ENCODE measurements around the gene TNFRSF18. TPM values are rescaled to one million over a fixed set of nuclear protein-coding genes. Genes with fewer than 3 reads are reported as not detected.
"Not testable (repeated sequence)": the region's sequence is repeated elsewhere in the genome, so short reads cannot be mapped to it uniquely, and the experiment has no call there.

Gene TNFRSF18, protein sequence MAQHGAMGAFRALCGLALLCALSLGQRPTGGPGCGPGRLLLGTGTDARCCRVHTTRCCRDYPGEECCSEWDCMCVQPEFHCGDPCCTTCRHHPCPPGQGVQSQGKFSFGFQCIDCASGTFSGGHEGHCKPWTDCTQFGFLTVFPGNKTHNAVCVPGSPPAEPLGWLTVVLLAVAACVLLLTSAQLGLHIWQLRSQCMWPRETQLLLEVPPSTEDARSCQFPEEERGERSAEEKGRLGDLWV
- 0.45 TPM for polyA plus RNA-seq (2013, experiment 1 of 2)
- polyA plus RNA-seq (2013, experiment 2 of 2) = not detected

DNA sequence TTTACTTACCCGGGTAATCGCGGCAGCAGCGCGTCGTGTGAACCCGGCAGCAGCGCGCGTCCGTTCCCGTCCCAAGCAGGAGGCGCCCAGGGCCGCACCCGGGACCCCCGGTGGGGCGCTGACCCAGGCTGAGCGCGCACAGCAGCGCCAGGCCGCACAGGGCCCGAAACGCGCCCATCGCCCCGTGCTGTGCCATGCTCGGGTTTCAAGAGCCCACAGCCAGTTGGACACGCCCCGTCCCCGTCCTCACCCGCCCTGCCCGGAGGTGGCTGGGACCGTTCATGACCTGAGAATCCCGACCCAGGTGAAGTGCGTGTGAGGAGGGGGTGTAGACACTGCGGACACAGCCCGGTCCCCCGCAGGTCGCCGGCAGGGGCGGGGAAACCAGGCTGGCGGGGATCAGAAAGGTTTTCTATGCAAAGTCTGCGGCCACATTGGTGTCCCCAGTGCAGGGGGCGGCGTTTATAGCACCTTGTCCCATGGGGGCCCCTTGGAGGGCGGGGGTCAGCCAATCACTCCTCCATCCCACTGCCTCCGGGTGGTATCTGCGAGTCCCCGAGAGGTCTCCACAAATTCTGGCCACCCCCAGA, at the start of gene TNFRSF18:
TNFRSF18 (minus strand) TSS at position 217 of the 590 bp plus-strand sequence; CDS start at position 196, 21 bp downstream.
- no peak within 1 kb of the TSS for H3K27ac ChIP-seq (ENCODE audit: low read depth, low read length)
- WGBS = 11% methylated on average over 49 of the region's 49 CpGs
- peak within 1 kb of the TSS; percentile 32 for H3K4me3 ChIP-seq (ENCODE audit: low read length)

DNA sequence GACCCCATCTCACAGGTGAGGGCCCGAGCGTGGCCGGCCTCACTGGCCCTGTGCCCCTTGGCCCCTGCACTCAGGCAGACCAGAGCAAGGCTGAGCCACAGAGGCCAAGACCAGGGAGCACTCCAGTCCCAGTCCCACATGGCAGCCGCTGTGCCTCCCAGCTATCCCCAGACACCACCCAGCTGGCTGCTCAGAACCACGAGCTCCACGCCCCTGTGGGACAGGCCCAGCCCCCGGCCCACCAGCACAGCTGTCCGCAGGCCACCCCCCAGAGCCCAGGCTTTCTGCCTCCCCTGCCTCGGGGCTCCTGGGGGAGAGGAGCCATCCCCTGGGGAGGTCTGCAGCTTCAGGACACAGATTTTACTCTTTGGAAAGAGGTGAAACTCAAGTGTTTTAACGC, 49.2 kb upstream of the TNFRSF18 start:
- WGBS = 90% methylated on average over 10 of the region's 10 CpGs

More for the DNA sequence above, at the start of gene TNFRSF18:
- H3K9ac ChIP-seq (ENCODE audit: low read depth, low read length) = no peak within 1 kb of the TSS
- H3K36me3 ChIP-seq (ENCODE audit: insufficient read depth, low read length) = no peaks in the 10 kb centered on the region
- no peaks in the 10 kb centered on the region for H3K9me3 ChIP-seq (ENCODE audit: insufficient read depth, low read depth, low read length)
- H3K4me1 ChIP-seq (ENCODE audit: insufficient read depth, low read length) = no peaks in the 10 kb centered on the region; the same call in 1 of the 2 replicates
- H3K27me3 ChIP-seq (ENCODE audit: insufficient read depth, low read length) = peaks cover 36% of the 10 kb centered on the region

DNA sequence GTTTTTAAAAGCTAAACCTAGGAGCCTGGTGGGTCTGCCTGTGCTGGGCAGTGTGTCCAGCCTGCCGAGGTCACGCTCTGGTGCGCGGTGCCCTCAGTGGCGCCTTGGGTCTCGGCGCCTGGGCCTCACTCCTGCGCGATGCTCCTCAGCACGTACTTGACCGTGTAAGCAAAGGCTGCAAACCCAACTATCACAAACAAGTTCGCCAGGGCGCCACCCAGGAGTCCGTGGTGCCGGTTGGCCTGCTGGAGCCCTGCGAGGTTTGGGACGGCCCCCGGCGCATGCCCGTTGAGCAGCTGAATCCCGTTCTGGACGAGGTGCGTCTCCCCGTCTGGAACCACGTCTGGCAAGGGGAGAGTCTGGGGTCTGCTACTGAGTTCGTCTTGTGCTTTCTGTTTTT, 48.7 kb upstream of the TNFRSF18 start:
- WGBS = 97% methylated on average over 26 of the region's 26 CpGs
- no peak overlapping the region for H3K4me3 ChIP-seq (ENCODE audit: low read length)
- no peak overlapping the region for H3K27ac ChIP-seq (ENCODE audit: low read depth, low read length)
- H3K9me3 ChIP-seq (ENCODE audit: insufficient read depth, low read depth, low read length) = no peaks in the 10 kb centered on the region
- H3K4me1 ChIP-seq (ENCODE audit: insufficient read depth, low read length) = peaks cover 6% of the 10 kb centered on the region; the same call in 1 of the 2 replicates
- H3K36me3 ChIP-seq (ENCODE audit: insufficient read depth, low read length) = peaks cover 55% of the 10 kb centered on the region
- no peaks in the 10 kb centered on the region for H3K27me3 ChIP-seq (ENCODE audit: insufficient read depth, low read length)
- H3K9ac ChIP-seq (ENCODE audit: low read depth, low read length) = no peak overlapping the region

More for the DNA sequence above, 49.2 kb upstream of the TNFRSF18 start:
- Histone ChIP-seq H3K9ac (ENCODE audit: low read depth, low read length) (no peak overlapping the region), H3K9me3 (ENCODE audit: insufficient read depth, low read depth, low read length) (no peaks in the 10 kb centered on the region), H3K4me1 (ENCODE audit: insufficient read depth, low read length) (peaks cover 6% of the 10 kb centered on the region; the same call in 1 of the 2 replicates), H3K36me3 (ENCODE audit: insufficient read depth, low read length) (peaks cover 60% of the 10 kb centered on the region), H3K27ac (ENCODE audit: low read depth, low read length) (no peak overlapping the region), H3K4me3 (ENCODE audit: low read length) (no peak overlapping the region), H3K27me3 (ENCODE audit: insufficient read depth, low read length) (no peaks in the 10 kb centered on the region)

DNA sequence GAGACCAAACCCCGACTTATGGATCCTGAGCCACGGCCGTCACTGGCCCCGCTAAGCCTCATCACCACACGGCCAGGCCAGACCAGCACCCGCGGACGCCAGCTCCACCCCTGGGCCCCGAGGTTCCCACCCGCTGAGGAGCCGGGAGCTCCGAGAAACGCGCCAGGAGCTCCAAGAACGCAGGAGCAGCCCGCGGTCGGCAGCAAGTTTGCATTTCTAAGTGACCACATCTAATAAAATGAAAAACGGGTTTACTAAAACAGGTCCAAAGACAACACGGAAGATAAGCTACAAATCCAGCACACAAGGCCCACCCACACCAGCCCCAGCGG, 48.2 kb upstream of the TNFRSF18 start:
- no peak overlapping the region for H3K27ac ChIP-seq (ENCODE audit: low read depth, low read length)
- H3K36me3 ChIP-seq (ENCODE audit: insufficient read depth, low read length) = peaks cover 51% of the 10 kb centered on the region
- H3K9me3 ChIP-seq (ENCODE audit: insufficient read depth, low read depth, low read length) = no peaks in the 10 kb centered on the region
- 94% methylated on average over 21 of the region's 21 CpGs for WGBS
- peaks cover 6% of the 10 kb centered on the region; the same call in 1 of the 2 replicates for H3K4me1 ChIP-seq (ENCODE audit: insufficient read depth, low read length)
- H3K27me3 ChIP-seq (ENCODE audit: insufficient read depth, low read length) = no peaks in the 10 kb centered on the region
- no peak overlapping the region for H3K9ac ChIP-seq (ENCODE audit: low read depth, low read length)
- no peak overlapping the region for H3K4me3 ChIP-seq (ENCODE audit: low read length)

DNA sequence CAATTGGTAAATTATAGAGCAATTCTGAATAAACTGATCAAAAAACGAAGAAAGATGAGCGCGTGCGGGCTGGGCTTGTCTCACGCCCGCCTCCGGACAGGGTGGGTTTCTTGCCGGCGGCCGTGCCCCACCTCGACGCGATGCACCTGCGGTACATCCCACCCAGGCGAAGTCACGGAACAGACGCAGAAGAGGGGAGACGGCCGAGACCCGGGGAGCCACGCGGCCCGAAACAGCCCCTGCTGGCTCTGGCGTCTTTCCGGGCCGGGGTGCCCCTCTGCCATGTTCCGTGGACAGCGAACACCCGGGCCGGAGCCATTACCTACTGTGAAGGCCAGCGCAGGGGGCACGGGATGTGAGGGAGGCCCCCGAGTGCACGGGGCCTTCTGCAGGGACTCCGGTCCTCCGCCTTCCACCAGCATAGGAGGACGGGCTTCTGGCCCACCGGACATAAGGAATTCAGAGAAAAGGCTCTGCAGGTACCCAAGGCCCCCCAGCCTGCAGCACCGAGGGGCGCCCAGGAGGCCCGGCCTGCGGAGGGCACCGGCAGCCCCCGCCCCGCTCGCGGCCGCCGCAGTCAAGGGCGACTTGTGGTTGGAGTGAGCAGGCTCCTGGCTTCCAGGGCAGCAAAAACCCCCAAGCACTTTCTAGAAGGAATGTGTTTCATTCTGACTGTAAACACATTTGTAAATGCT, 47.7 kb upstream of the TNFRSF18 start:
- Histone ChIP-seq H3K4me3 (ENCODE audit: low read length) (no peak overlapping the region), H3K4me1 (ENCODE audit: insufficient read depth, low read length) (peaks cover 6% of the 10 kb centered on the region; the same call in 1 of the 2 replicates), H3K27ac (ENCODE audit: low read depth, low read length) (no peak overlapping the region), H3K9ac (ENCODE audit: low read depth, low read length) (no peak overlapping the region), H3K9me3 (ENCODE audit: insufficient read depth, low read depth, low read length) (no peaks in the 10 kb centered on the region), H3K36me3 (ENCODE audit: insufficient read depth, low read length) (peaks cover 48% of the 10 kb centered on the region), H3K27me3 (ENCODE audit: insufficient read depth, low read length) (no peaks in the 10 kb centered on the region)
- WGBS = 97% methylated on average over 50 of the region's 50 CpGs

DNA sequence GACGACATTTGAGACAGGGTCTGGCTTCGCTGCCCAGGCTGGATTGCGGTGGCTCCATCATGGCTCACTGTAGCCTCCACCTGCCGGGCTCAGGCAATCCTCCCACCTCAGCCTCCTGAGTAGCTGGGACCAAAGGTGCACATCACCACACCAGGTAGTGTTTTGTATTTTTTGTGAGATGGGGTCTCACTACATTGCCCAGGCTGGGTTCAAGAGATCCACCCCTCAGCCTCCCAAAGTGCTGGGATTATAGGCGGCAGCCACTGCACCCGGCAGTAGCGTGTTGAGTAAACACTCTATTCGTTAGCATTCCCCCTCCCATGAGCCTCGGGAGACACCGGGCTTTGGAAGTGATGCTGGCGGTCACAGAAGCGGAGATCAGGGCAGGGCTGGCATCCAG, 46.9 kb upstream of the TNFRSF18 start:
- peaks cover 6% of the 10 kb centered on the region; the same call in 1 of the 2 replicates for H3K4me1 ChIP-seq (ENCODE audit: insufficient read depth, low read length)
- peaks cover 44% of the 10 kb centered on the region for H3K36me3 ChIP-seq (ENCODE audit: insufficient read depth, low read length)
- H3K9ac ChIP-seq (ENCODE audit: low read depth, low read length) = no peak overlapping the region
- no peak overlapping the region for H3K4me3 ChIP-seq (ENCODE audit: low read length)
- WGBS = 95% methylated on average over 12 of the region's 12 CpGs
- no peaks in the 10 kb centered on the region for H3K27me3 ChIP-seq (ENCODE audit: insufficient read depth, low read length)
- no peaks in the 10 kb centered on the region for H3K9me3 ChIP-seq (ENCODE audit: insufficient read depth, low read depth, low read length)
- H3K27ac ChIP-seq (ENCODE audit: low read depth, low read length) = no peak overlapping the region

DNA sequence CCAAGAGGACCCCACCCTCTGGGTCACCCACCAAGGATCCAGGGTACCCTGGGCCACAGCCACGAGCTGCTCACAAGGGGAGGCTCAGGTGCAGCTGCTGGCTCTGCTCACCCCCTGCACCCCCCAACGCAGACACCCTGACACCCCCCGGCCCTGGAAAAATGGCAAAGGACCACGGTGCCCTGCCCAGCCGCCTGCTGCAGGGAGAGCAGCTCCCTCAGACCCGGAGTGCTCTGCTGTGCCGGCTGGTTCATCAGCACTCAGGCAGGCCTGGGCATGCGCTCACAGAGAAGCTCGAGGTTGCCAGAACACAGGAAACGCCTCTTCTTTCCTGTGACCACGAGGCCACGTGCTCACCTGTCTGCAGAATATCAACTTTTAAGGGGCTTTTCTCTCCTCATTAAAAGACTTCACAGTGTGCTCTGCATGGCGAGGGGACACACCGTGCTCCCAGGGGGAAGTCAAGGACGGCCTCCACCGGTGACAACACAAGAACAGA, 44.4 kb upstream of the TNFRSF18 start:
- WGBS = 90% methylated on average over 16 of the region's 16 CpGs
- H3K27me3 ChIP-seq (ENCODE audit: insufficient read depth, low read length) = peaks cover 20% of the 10 kb centered on the region

DNA sequence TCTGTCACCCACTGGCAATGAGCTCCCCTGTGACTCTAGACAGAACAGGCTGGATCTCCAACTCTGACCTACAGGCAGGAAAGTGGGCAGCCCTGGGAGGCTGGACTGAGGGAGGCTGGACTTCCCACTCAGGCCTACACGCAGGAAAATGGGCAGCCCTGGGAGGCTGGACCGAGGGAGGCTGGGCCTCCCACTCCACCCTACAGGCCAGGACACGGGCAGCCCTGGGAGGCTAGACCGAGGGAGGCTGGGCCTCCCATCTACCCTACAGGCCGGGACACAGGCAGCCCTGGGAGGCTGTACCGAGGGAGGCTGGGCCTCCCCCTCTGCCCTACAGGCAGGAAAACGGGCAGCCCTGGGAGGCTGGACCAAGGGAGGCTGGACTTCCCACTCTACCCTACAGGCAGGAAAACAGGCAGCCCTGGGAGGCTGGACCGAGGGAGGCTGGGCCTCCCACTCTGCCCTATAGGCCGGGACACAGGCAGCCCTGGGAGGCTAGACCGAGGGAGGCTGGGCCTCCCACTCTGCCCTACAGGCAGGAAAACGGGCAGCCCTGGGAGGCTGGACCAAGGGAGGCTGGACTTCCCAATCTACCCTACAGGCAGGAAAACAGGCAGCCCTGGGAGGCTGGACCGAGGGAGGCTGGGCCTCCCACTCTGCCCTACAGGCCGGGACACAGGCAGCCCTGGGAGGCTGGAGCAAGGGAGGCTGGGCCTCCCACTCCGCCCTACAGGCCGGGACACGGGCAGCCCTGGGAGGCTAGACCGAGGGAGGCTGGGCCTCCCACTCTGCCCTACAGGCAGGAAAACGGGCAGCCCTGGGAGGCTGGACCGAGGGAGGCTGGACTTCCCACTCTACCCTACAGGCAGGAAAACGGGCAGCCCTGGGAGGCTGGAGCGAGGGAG, 41.9 kb upstream of the TNFRSF18 start:
- H3K4me1 ChIP-seq (ENCODE audit: insufficient read depth, low read length); H3K4me3 ChIP-seq (ENCODE audit: low read length); H3K9ac ChIP-seq (ENCODE audit: low read depth, low read length); H3K27ac ChIP-seq (ENCODE audit: low read depth, low read length); H3K36me3 ChIP-seq (ENCODE audit: insufficient read depth, low read length); H3K9me3 ChIP-seq (ENCODE audit: insufficient read depth, low read depth, low read length): not testable (repeated sequence)
- WGBS = 95% methylated on average over 21 of the region's 21 CpGs
- H3K27me3 ChIP-seq (ENCODE audit: insufficient read depth, low read length) = peaks cover 23% of the 10 kb centered on the region

More for the DNA sequence above, 44.4 kb upstream of the TNFRSF18 start:
- peaks cover 34% of the 10 kb centered on the region for H3K36me3 ChIP-seq (ENCODE audit: insufficient read depth, low read length)
- H3K4me3 ChIP-seq (ENCODE audit: low read length) = no peak overlapping the region
- H3K27ac ChIP-seq (ENCODE audit: low read depth, low read length) = peak overlapping the region; percentile 5; the same call in 1 of the 2 replicates
- no peaks in the 10 kb centered on the region for H3K9me3 ChIP-seq (ENCODE audit: insufficient read depth, low read depth, low read length)
- H3K9ac ChIP-seq (ENCODE audit: low read depth, low read length) = no peak overlapping the region
- H3K4me1 ChIP-seq (ENCODE audit: insufficient read depth, low read length) = no peaks in the 10 kb centered on the region

DNA sequence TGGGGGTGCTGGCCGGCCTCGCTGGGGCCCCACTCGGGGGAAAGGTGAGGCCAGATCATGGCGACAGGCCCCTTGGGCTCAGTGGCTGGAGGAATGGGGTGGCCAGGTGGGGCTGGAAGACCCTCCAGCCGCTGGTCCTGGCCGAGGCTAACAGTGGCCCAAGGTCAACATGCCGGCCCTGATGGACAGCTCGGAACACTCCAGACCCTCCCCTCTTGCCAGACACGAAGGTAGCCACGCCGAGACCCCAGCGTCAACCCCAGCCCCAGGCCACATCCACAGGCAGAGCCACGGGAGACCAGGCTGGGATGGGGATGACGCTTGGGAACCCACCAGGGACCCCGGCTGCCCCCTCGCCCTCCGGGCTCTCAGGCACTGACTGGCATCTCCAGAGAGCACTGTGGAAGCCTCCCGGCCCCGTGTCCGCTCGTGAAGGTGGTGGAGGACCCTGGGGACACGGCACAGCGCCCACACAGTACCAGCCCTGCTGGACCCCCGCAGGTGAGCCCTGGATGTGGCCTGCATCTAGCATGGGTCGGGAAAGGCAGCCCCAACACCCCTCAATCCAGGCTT, 41.0 kb upstream of the TNFRSF18 start:
- Histone ChIP-seq H3K4me3 (ENCODE audit: low read length) (no peak overlapping the region), H3K9me3 (ENCODE audit: insufficient read depth, low read depth, low read length) (no peaks in the 10 kb centered on the region), H3K27me3 (ENCODE audit: insufficient read depth, low read length) (peaks cover 23% of the 10 kb centered on the region), H3K27ac (ENCODE audit: low read depth, low read length) (no peak overlapping the region), H3K36me3 (ENCODE audit: insufficient read depth, low read length) (0 out of 2 replicates have a peak, but pooled peaks cover under 1% of the 10 kb centered on the region), H3K4me1 (ENCODE audit: insufficient read depth, low read length) (no peaks in the 10 kb centered on the region), H3K9ac (ENCODE audit: low read depth, low read length) (no peak overlapping the region)
- 79% methylated on average over 25 of the region's 25 CpGs for WGBS

DNA sequence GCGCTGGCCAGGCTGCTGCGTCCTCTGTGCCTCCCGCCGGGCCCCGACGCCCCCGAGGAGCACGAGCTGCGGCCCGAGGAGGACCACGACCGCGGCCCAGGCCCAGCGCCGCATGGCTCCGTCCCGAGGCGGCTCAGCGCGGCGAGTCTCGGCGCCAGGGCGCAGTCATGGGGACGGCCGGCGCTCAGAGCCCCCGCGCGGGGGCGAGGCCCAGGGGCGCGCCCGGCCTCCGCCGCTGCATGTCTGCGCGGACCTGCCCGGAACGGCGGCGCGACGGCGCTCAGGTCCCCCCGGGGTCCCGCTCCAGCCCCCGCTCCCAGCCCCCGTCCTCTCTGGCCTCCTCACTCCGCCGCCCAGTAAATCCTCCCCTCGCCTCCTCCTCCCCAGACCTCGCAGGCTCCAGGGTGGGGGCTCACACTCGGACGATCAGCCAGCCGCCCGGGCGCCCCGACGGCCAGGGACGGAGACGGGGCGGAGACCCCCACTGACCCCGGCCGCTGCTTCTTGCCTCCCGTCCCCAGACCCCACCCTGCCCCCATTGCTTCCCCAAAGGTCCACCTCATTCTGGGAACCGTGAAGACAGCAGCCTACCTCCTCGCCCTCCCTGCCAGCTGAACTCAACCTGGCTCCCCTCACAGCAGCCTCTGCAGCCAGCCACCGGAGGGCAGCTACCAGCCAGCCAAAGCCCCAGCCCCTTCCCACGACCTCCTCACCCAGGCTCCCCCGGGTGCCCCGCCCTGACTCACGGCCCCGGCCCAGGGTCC, 40.4 kb upstream of the TNFRSF18 start, which contains the start of gene C1QTNF12:
C1QTNF12 (minus strand) TSS at position 146 of the 764 bp plus-strand sequence; CDS start at position 114, 32 bp downstream.
- WGBS = 8% methylated on average over 74 of the region's 74 CpGs
- Histone ChIP-seq H3K9ac (ENCODE audit: low read depth, low read length) (peak within 1 kb of the TSS; percentile 44; the same call in 1 of the 2 replicates), H3K27ac (ENCODE audit: low read depth, low read length) (no peak within 1 kb of the TSS), H3K4me1 (ENCODE audit: insufficient read depth, low read length) (no peaks in the 10 kb centered on the region), H3K4me3 (ENCODE audit: low read length) (peak within 1 kb of the TSS; percentile 36), H3K27me3 (ENCODE audit: insufficient read depth, low read length) (peaks cover 23% of the 10 kb centered on the region), H3K9me3 (ENCODE audit: insufficient read depth, low read depth, low read length) (no peaks in the 10 kb centered on the region), H3K36me3 (ENCODE audit: insufficient read depth, low read length) (no peaks in the 10 kb centered on the region)

All from HUES64 (cell line).